Muscle of leg (tissue), 11 donors: ENCODE measurements around the gene BOC. TPM values are rescaled to one million over a fixed set of nuclear protein-coding genes. Genes with fewer than 3 reads are reported as not detected.
A peak's percentile ranks its signal among the peaks of the same experiment; 100 is the strongest.

Experiments
- DNase-seq: peaks from one replicate; pipeline ENCODE4 v3.0.0; 2013
- H3K27ac ChIP-seq: one replicate; pipeline ENCODE4 v1.5.1; 2013; ENCODE audit warnings: mild to moderate bottlenecking, low read length, control low read depth
- H3K27me3 ChIP-seq: one replicate; pipeline ENCODE4 v1.6.1; 2013; ENCODE audit warnings: low read length; ENCODE audit not compliant: control insufficient read depth, insufficient read depth
- H3K36me3 ChIP-seq: one replicate; pipeline ENCODE4 v1.6.1; 2013; ENCODE audit warnings: low read length; ENCODE audit not compliant: control insufficient read depth, insufficient read depth
- H3K4me1 ChIP-seq: one replicate; pipeline ENCODE4 v1.6.1; 2013; ENCODE audit warnings: low read length; ENCODE audit not compliant: control insufficient read depth, insufficient read depth
- H3K4me3 ChIP-seq: one replicate; pipeline ENCODE4 v1.5.1; 2013; ENCODE audit warnings: low read length, control low read depth
- H3K9me3 ChIP-seq: replicated peaks from 2 replicates; pipeline ENCODE4 v1.6.1; 2013; ENCODE audit warnings: low read depth, low read length; ENCODE audit not compliant: control insufficient read depth
- WGBS: methylation state at CpG from one replicate; pipeline ENCODE4 v1.1.5; 2013; ENCODE audit warnings: missing lambda C conversion rate; ENCODE audit not compliant: insufficient coverage; 5-methylcytosine and 5-hydroxymethylcytosine counted together
- polyA plus RNA-seq, 8 donors: library from polyadenylated mRNA; unstranded; fragments of 120-200 nt; gene quantifications; one replicate each; pipeline versions ENCODE4 v1.2.1 to v1.2.3, GENCODE V29; 2013; ENCODE audit warnings: inconsistent platforms in 1 of 8, low replicate concordance in 1 of 8; ENCODE audit not compliant: insufficient read length in 8 of 8, insufficient read depth in 1 of 8
- total RNA-seq: library from RNA; stranded (reverse); fragments of 120-200 nt; gene quantifications from one replicate; pipeline ENCODE4 v1.2.4, GENCODE V29; 2013

Gene BOC
- total and polyA plus RNA-seq, 9 donors = 38.3 to 99.2 (median 55.0) TPM

- no peak overlapping the region for H3K27ac ChIP-seq
- no peaks in the 10 kb centered on the region for H3K27me3 ChIP-seq
- H3K4me1 ChIP-seq = peaks cover 67% of the 10 kb centered on the region
- WGBS = 85% methylated on average over 15 of the region's 15 CpGs
- peaks cover 69% of the 10 kb centered on the region for H3K36me3 ChIP-seq
- no peak for DNase-seq
- H3K4me3 ChIP-seq = no peak overlapping the region
- no peaks in the 10 kb centered on the region for H3K9me3 ChIP-seq
Observed at GRCh38 chr3:113273011-113273410, 61.7 kb downstream of the BOC start.

GRCh38 chr3:113273604-113274378, 62.4 kb downstream of the BOC start:
- Histone ChIP-seq H3K27ac (peak overlapping the region; percentile 16), H3K27me3 (no peaks in the 10 kb centered on the region), H3K4me1 (peaks cover 59% of the 10 kb centered on the region), H3K9me3 (no peaks in the 10 kb centered on the region), H3K36me3 (peaks cover 69% of the 10 kb centered on the region), H3K4me3 (no peak overlapping the region)
- WGBS = 86% methylated on average over 8 of the region's 13 CpGs
- no peak for DNase-seq

- Histone ChIP-seq H3K9me3 (no peaks in the 10 kb centered on the region), H3K27me3 (no peaks in the 10 kb centered on the region), H3K27ac (peak overlapping the region; percentile 96), H3K36me3 (peaks cover 74% of the 10 kb centered on the region), H3K4me1 (peaks cover 52% of the 10 kb centered on the region), H3K4me3 (no peak overlapping the region)
- WGBS = 81% methylated on average over 10 of the region's 20 CpGs
- DNase-seq = no peak
Observed at GRCh38 chr3:113274425-113275257, 63.3 kb downstream of the BOC start.

- WGBS = 40% methylated on average over 2 of the region's 6 CpGs
- H3K36me3 ChIP-seq = peaks cover 77% of the 10 kb centered on the region
- DNase-seq = no peak
- no peaks in the 10 kb centered on the region for H3K9me3 ChIP-seq
- H3K4me3 ChIP-seq = no peak overlapping the region
- peak overlapping the region; percentile 96 for H3K27ac ChIP-seq
- H3K27me3 ChIP-seq = no peaks in the 10 kb centered on the region
- peaks cover 46% of the 10 kb centered on the region for H3K4me1 ChIP-seq
Observed at GRCh38 chr3:113275258-113275556, 63.9 kb downstream of the BOC start.

- H3K27me3 ChIP-seq = no peaks in the 10 kb centered on the region
- H3K27ac ChIP-seq = peak overlapping the region; percentile 96
- no peak for DNase-seq
- H3K9me3 ChIP-seq = no peaks in the 10 kb centered on the region
- WGBS = 53% methylated on average over 2 of the region's 2 CpGs
- H3K4me3 ChIP-seq = no peak overlapping the region
- H3K4me1 ChIP-seq = peaks cover 43% of the 10 kb centered on the region
- peaks cover 76% of the 10 kb centered on the region for H3K36me3 ChIP-seq
Observed at GRCh38 chr3:113275583-113275928, 64.2 kb downstream of the BOC start.

GRCh38 chr3:113275929-113276750, 64.8 kb downstream of the BOC start:
- DNase-seq = peak; percentile 88
- Histone ChIP-seq H3K27me3 (no peaks in the 10 kb centered on the region), H3K9me3 (no peaks in the 10 kb centered on the region), H3K36me3 (peaks cover 76% of the 10 kb centered on the region), H3K27ac (peak overlapping the region; percentile 96), H3K4me1 (peaks cover 37% of the 10 kb centered on the region), H3K4me3 (peak overlapping the region; percentile 21)
- WGBS = 7% methylated on average over 5 of the region's 16 CpGs

GRCh38 chr3:113276751-113277080, 65.4 kb downstream of the BOC start:
- H3K27me3 ChIP-seq = no peaks in the 10 kb centered on the region
- H3K36me3 ChIP-seq = peaks cover 75% of the 10 kb centered on the region
- WGBS = 0% methylated on average over 1 of the region's 5 CpGs
- H3K27ac ChIP-seq = peak overlapping the region; percentile 96
- DNase-seq = no peak
- H3K4me3 ChIP-seq = peak overlapping the region; percentile 21
- H3K4me1 ChIP-seq = peaks cover 35% of the 10 kb centered on the region
- H3K9me3 ChIP-seq = no peaks in the 10 kb centered on the region

GRCh38 chr3:113277414-113277813, 66.1 kb downstream of the BOC start:
- Histone ChIP-seq H3K4me3 (no peak overlapping the region), H3K9me3 (no peaks in the 10 kb centered on the region), H3K36me3 (peaks cover 73% of the 10 kb centered on the region), H3K4me1 (peaks cover 35% of the 10 kb centered on the region), H3K27ac (peak overlapping the region; percentile 96), H3K27me3 (no peaks in the 10 kb centered on the region)
- no peak for DNase-seq
- WGBS = no CpG with 5 or more reads among the region's 4 CpGs

- Histone ChIP-seq H3K27me3 (no peaks in the 10 kb centered on the region), H3K9me3 (no peaks in the 10 kb centered on the region), H3K4me1 (peaks cover 35% of the 10 kb centered on the region), H3K4me3 (no peak overlapping the region), H3K36me3 (peaks cover 73% of the 10 kb centered on the region), H3K27ac (no peak overlapping the region)
- DNase-seq = peak; percentile 5
- 89% methylated on average over 15 of the region's 17 CpGs for WGBS
Observed at GRCh38 chr3:113277941-113278598, 66.7 kb downstream of the BOC start.

- Histone ChIP-seq H3K9me3 (no peaks in the 10 kb centered on the region), H3K4me1 (peaks cover 35% of the 10 kb centered on the region), H3K27me3 (no peaks in the 10 kb centered on the region), H3K27ac (no peak overlapping the region), H3K36me3 (peaks cover 75% of the 10 kb centered on the region), H3K4me3 (no peak overlapping the region)
- no peak for DNase-seq
- WGBS = 84% methylated on average over 7 of the region's 11 CpGs
Observed at GRCh38 chr3:113278599-113278955, 67.2 kb downstream of the BOC start.
